ENCODE data around the gene UBALD1.
A peak's percentile ranks its signal among the peaks of the same experiment; 100 is the strongest.

The UBALD1 gene

DNA sequence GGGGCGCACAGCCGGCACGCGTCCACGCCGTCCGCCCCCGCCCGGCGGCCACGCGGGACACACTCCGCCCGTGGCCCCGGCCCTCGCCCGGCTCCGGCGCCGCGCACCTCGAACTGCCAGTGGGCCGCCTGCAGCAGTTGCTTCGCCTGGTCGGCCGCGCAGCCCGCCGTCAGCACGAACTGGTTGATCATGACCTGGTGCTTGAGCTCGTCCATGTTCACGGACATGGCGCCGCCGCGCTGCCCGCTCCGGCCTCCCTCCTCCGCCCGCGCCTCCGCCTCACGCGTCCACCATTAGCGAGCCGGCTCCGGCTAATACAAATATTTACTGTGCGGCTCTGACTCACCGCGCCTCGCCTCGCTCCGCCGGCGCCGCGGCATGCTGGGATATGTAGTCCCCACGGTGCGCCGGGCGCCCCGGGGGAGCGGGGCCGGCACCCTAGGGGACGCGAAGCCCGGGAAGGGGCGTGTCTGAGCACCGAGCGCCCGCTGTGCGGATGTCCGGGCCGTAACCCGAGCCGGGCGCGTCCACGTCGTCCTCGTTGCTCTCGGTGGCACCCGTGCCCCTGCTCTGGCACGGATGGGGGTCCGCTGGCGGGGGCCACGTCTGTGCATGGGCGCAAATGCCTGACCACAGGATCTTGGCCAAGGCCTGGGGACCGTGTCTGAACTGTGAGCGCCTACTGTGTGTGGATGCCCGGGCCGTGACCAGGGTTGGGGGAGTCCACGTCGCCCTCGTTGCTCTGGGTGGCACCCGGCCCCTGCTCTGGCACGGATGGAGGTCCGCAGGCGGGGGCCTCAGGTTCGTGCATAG, at the start of gene UBALD1:
UBALD1 (minus strand) TSS at position 318 of the 813 bp plus-strand sequence; CDS start at position 227, 91 bp downstream.
- peak within 1 kb of the TSS; percentile 100 for H3K27ac ChIP-seq
- H3K27me3 ChIP-seq (ENCODE audit: control insufficient read depth, insufficient read depth, low read length), result no peaks in the 10 kb centered on the region
- peaks cover 21% of the 10 kb centered on the region for H3K4me1 ChIP-seq
- H3K4me2 ChIP-seq (ENCODE audit: low read length), result peak within 1 kb of the TSS; percentile 89
- no peak within 1 kb of the TSS for H3K9ac ChIP-seq
- H3K4me3 ChIP-seq (ENCODE audit: low read depth, low read length), result peak within 1 kb of the TSS; percentile 69
- peaks cover 9% of the 10 kb centered on the region for H3K79me2 ChIP-seq
- H3K9me3 ChIP-seq (ENCODE audit: control insufficient read depth, low read length), result no peaks in the 10 kb centered on the region
- H3K36me3 ChIP-seq (ENCODE audit: control insufficient read depth, insufficient read depth, low read length), result no peaks in the 10 kb centered on the region
- H2AFZ ChIP-seq, result peak within 1 kb of the TSS; percentile 97
- TF ChIP-seq, protein P1, sequence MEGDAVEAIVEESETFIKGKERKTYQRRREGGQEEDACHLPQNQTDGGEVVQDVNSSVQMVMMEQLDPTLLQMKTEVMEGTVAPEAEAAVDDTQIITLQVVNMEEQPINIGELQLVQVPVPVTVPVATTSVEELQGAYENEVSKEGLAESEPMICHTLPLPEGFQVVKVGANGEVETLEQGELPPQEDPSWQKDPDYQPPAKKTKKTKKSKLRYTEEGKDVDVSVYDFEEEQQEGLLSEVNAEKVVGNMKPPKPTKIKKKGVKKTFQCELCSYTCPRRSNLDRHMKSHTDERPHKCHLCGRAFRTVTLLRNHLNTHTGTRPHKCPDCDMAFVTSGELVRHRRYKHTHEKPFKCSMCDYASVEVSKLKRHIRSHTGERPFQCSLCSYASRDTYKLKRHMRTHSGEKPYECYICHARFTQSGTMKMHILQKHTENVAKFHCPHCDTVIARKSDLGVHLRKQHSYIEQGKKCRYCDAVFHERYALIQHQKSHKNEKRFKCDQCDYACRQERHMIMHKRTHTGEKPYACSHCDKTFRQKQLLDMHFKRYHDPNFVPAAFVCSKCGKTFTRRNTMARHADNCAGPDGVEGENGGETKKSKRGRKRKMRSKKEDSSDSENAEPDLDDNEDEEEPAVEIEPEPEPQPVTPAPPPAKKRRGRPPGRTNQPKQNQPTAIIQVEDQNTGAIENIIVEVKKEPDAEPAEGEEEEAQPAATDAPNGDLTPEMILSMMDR (IDR thresholded peaks at IDR 0.05), result no peak

DNA sequence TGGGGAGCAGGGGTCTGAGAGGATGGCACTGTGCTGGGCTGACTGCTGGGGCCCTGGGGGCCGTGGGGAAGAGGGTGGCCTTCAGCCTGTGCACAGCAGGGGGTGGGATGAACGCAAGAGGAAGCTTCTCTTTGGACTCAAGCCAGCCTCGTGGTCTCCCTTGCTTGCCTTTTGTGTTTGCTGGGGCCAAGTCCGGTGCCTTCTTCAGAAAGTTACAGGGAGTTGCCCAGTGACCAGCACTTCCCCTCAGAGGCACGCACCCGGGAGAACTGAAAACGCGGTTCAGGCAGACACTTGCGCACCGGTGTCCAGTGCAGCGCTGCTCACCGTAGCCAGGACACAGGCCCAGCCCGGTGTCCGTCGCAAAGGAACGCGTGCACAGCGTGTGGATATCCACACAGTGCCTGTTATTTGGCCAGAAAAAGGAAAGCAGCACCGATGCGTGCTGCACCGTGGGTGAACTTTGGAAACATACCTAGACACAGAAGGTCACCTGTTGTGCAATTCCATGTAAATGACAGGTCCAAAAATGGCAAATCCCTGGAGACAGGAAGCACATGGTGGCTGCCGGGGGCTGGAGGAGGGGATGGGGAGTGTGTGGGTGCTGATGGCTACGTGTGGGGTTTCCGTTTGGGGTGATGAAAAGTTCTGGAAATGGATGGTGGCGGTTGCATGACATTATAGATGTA, 49.2 kb upstream of the UBALD1 start:
- no peaks in the 10 kb centered on the region for H3K36me3 ChIP-seq (ENCODE audit: control insufficient read depth, insufficient read depth, low read length)
- TF ChIP-seq, protein P1 (IDR thresholded peaks at IDR 0.05), result no peak
- H3K9ac ChIP-seq, result no peak overlapping the region
- no peaks in the 10 kb centered on the region for H3K79me2 ChIP-seq
- no peak overlapping the region for H2AFZ ChIP-seq
- H3K4me1 ChIP-seq, result no peaks in the 10 kb centered on the region
- H3K27me3 ChIP-seq (ENCODE audit: control insufficient read depth, insufficient read depth, low read length), result no peaks in the 10 kb centered on the region
- no peak overlapping the region for H3K27ac ChIP-seq
- H3K4me3 ChIP-seq (ENCODE audit: low read depth, low read length), result no peak overlapping the region
- H3K9me3 ChIP-seq (ENCODE audit: control insufficient read depth, low read length), result no peaks in the 10 kb centered on the region
- no peak overlapping the region for H3K4me2 ChIP-seq (ENCODE audit: low read length)

DNA sequence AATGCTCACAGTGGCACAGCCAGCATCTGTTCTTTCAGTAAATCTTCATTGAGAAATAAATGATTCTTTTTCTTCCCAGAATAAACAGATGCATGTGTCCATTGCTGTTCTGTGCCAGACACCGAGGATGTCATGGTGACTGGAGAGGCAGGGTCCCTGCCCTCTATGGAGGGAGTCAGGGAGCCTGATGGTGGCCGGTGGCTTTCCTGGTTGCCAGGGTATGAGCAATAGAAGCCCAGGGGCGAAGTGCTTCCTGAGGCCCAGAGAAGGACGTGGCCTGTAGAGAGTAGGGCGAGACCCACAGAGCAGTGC, 48.7 kb upstream of the UBALD1 start:
- H3K9ac ChIP-seq, result no peak overlapping the region

DNA sequence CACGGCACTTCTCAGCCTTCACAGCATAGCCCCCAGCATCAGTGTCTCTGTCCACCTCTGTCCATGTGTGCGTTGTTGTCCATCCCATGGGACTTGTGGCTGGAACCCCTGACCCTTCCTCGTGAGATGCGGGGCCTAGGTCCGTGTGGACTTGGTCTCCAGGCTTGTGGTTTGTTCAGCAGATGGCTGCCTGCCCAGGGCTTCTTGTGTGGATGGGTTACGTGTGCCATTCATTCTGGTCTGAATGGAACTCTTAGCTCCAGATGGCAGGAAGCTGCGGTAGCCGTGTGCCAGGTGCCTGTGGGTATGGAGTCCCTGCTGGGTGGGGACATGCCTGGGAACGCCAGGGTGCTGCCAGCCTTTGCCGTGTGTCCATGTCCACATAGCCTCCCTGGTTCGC, 47.0 kb upstream of the UBALD1 start:
- Histone ChIP-seq H3K79me2 (peaks cover 5% of the 10 kb centered on the region), H3K27ac (no peak overlapping the region), H3K9ac (no peak overlapping the region), H3K9me3 (ENCODE audit: control insufficient read depth, low read length) (no peaks in the 10 kb centered on the region), H3K27me3 (ENCODE audit: control insufficient read depth, insufficient read depth, low read length) (no peaks in the 10 kb centered on the region), H3K4me1 (no peaks in the 10 kb centered on the region), H3K4me3 (ENCODE audit: low read depth, low read length) (no peak overlapping the region), H2AFZ (no peak overlapping the region), H3K4me2 (ENCODE audit: low read length) (no peak overlapping the region), H3K36me3 (ENCODE audit: control insufficient read depth, insufficient read depth, low read length) (no peaks in the 10 kb centered on the region)
- TF ChIP-seq, protein P1 (IDR thresholded peaks at IDR 0.05), result no peak

More for the DNA sequence above, 48.7 kb upstream of the UBALD1 start:
- Histone ChIP-seq H3K4me3 (ENCODE audit: low read depth, low read length) (no peak overlapping the region), H3K4me2 (ENCODE audit: low read length) (no peak overlapping the region), H3K9me3 (ENCODE audit: control insufficient read depth, low read length) (no peaks in the 10 kb centered on the region), H3K4me1 (no peaks in the 10 kb centered on the region), H3K36me3 (ENCODE audit: control insufficient read depth, insufficient read depth, low read length) (no peaks in the 10 kb centered on the region), H3K27me3 (ENCODE audit: control insufficient read depth, insufficient read depth, low read length) (no peaks in the 10 kb centered on the region), H3K27ac (no peak overlapping the region), H3K79me2 (peaks cover 1% of the 10 kb centered on the region), H2AFZ (no peak overlapping the region)
- TF ChIP-seq, protein P1 (IDR thresholded peaks at IDR 0.05), result no peak
